GM21381 (cell line): ENCODE data around the gene ZNRF4.
"Not testable (repeated sequence)": the region's sequence is repeated elsewhere in the genome, so short reads cannot be mapped to it uniquely, and the experiment has no call there.

Source experiments
- ATAC-seq: cut with Tn5 transposase; IDR thresholded peaks from one replicate; pipeline ENCODE4 v1.9.1; 2021; ENCODE audit warnings: mild to moderate bottlenecking, moderate library complexity; ENCODE audit not compliant: unreplicated experiment

Gene ZNRF4

GRCh38 chr19:5455367-5456129 is at the start of gene ZNRF4:
TSS of gene ZNRF4 (plus strand) at chr19:5455417. CDS start at chr19:5455492, 75 bp downstream.
- ATAC-seq: no peak

- ATAC-seq: not testable (repeated sequence)
Measured at GRCh38 chr19:5406198-5406597, 49.0 kb upstream of the ZNRF4 start.

- ATAC-seq: no peak
Measured at GRCh38 chr19:5406816-5407215, 48.4 kb upstream of the ZNRF4 start.

GRCh38 chr19:5407356-5407755 is 47.9 kb upstream of the ZNRF4 start:
- ATAC-seq: no peak

- no peak for ATAC-seq
Measured at GRCh38 chr19:5417495-5418436, 37.5 kb upstream of the ZNRF4 start.

- no peak for ATAC-seq
Measured at GRCh38 chr19:5418677-5419076, 36.5 kb upstream of the ZNRF4 start.

- ATAC-seq: no peak
Measured at GRCh38 chr19:5420953-5421352, 34.3 kb upstream of the ZNRF4 start.

- ATAC-seq: no peak
Measured at GRCh38 chr19:5423567-5424125, 31.6 kb upstream of the ZNRF4 start.

- ATAC-seq: no peak
Measured at GRCh38 chr19:5424192-5424973, 30.8 kb upstream of the ZNRF4 start.

- no peak for ATAC-seq
Measured at GRCh38 chr19:5425260-5425659, 30.0 kb upstream of the ZNRF4 start.

GRCh38 chr19:5430237-5430636 is 25.0 kb upstream of the ZNRF4 start:
- ATAC-seq: no peak

- no peak for ATAC-seq
Measured at GRCh38 chr19:5432687-5433086, 22.5 kb upstream of the ZNRF4 start.

- no peak for ATAC-seq
Measured at GRCh38 chr19:5434351-5434917, 20.8 kb upstream of the ZNRF4 start.

GRCh38 chr19:5434970-5435641 is 20.1 kb upstream of the ZNRF4 start:
- ATAC-seq: no peak

- no peak for ATAC-seq
Measured at GRCh38 chr19:5435642-5436017, 19.6 kb upstream of the ZNRF4 start.

GRCh38 chr19:5436106-5436947 is 18.9 kb upstream of the ZNRF4 start:
- no peak for ATAC-seq

- no peak for ATAC-seq
Measured at GRCh38 chr19:5436948-5437306, 18.3 kb upstream of the ZNRF4 start.

- not testable (repeated sequence) for ATAC-seq
Measured at GRCh38 chr19:5438756-5439155, 16.5 kb upstream of the ZNRF4 start.

- no peak for ATAC-seq
Measured at GRCh38 chr19:5439452-5439851, 15.8 kb upstream of the ZNRF4 start.
